Omental fat pad (tissue), 4 donors: Measurements from ENCODE around the gene TSC22D2. TPM values are rescaled to one million over a fixed set of nuclear protein-coding genes. Genes with fewer than 3 reads are reported as not detected.
A peak's percentile ranks its signal among the peaks of the same experiment; 100 is the strongest.

Experiments
- ATAC-seq: fragments of 150-250 bp; one replicate; pipeline ENCODE4 v1.9.1; 2016; ENCODE audit warnings: mild to moderate bottlenecking, moderate library complexity; ENCODE audit not compliant: low FRiP score
- DNase-seq: peaks from one replicate; pipeline ENCODE4 v3.0.0-alpha.2; 2019; ENCODE audit warnings: low spot score
- CTCF ChIP-seq, 3 donors: fragments of 450-650 bp; IDR thresholded peaks; one replicate each; pipeline ENCODE4 v1.5.1; 2016 to 2017; ENCODE audit warnings: antibody characterized with exemption in 3 of 3, mild to moderate bottlenecking in 3 of 3, moderate library complexity in 2 of 3
- total RNA-seq, 4 donors: library from RNA; depleted of rRNA; stranded (reverse); fragments of >200 nt; gene quantifications; one replicate each; pipeline ENCODE4 v1.1.0, GENCODE V29; 2016

TSC22D2 gene
- total RNA-seq, 4 donors from 2014 or later = 15.8 to 66.2 (median 22.9) TPM

- DNase-seq = no peak
- TF ChIP-seq CTCF (IDR thresholded peaks at IDR 0.05) = no peak
- no peak for ATAC-seq
Observed at GRCh38 chr3:150367757-150368156, 40.3 kb upstream of the TSC22D2 start.

GRCh38 chr3:150370122-150370602 is 37.9 kb upstream of the TSC22D2 start:
- TF ChIP-seq CTCF (IDR thresholded peaks at IDR 0.05) = no peak
- ATAC-seq (peak; percentile 93), DNase-seq (no peak)

- no peak for ATAC-seq
- DNase-seq = no peak
- TF ChIP-seq CTCF (IDR thresholded peaks at IDR 0.05) = no peak
Observed at GRCh38 chr3:150370999-150371398, 37.1 kb upstream of the TSC22D2 start.

- ATAC-seq (peak; percentile 73), DNase-seq (no peak)
- TF ChIP-seq CTCF (IDR thresholded peaks at IDR 0.05) = no peak
Observed at GRCh38 chr3:150371741-150372254, 36.3 kb upstream of the TSC22D2 start.

GRCh38 chr3:150372320-150372719 is 35.8 kb upstream of the TSC22D2 start:
- no peak for TF ChIP-seq CTCF (IDR thresholded peaks at IDR 0.05)
- no peak for ATAC-seq

GRCh38 chr3:150372722-150373121 is 35.4 kb upstream of the TSC22D2 start:
- no peak for TF ChIP-seq CTCF (IDR thresholded peaks at IDR 0.05)
- ATAC-seq (no peak), DNase-seq (no peak)

More at GRCh38 chr3:150372320-150372719, 35.8 kb upstream of the TSC22D2 start:
- DNase-seq = no peak

- no peak for TF ChIP-seq CTCF (IDR thresholded peaks at IDR 0.05)
- DNase-seq = no peak
- no peak for ATAC-seq
Observed at GRCh38 chr3:150373234-150373875, 34.7 kb upstream of the TSC22D2 start.
